ENCODE data around the gene ETV5. TPM values are rescaled to one million over a fixed set of nuclear protein-coding genes. Genes with fewer than 3 reads are reported as not detected.
A peak's percentile ranks its signal among the peaks of the same experiment; 100 is the strongest.

ETV5 gene
- total and polyA plus RNA-seq, 2 donors (not counting 1 experiment from before 2014, with no cell fraction given): 0.12 to 0.74 TPM

GRCh38 chr3:186108106-186108940, 566 bp downstream of the ETV5 start:
- CTCF ChIA-PET: interaction anchor here (1.0 kb wide), 1 partner anchor 432 kb away, joined by 4 read pairs; no protein-coding TSS in a partner anchor
- H3K4me3 ChIP-seq (ENCODE audit: control extremely low read depth in 1 of 5, extremely low read depth in 1 of 5, insufficient read depth in 1 of 5, low read depth in 2 of 5, low read length in 4 of 5): peak overlapping the region; percentile 15 to 73 (median 63)
- H3K27ac Mint-ChIP-seq: peak overlapping the region; percentile 71
- peaks cover 38% of the 10 kb centered on the region for H3K4me1 Mint-ChIP-seq
- no peak overlapping the region for H3K27ac ChIP-seq (ENCODE audit: low read length in 2 of 2)
- POLR2A ChIA-PET: interaction anchor here (0.7 to 1.5 kb wide), 4 partner anchors 165 to 675 kb away, joined by 4 to 7 read pairs (median 4); partner anchors contain the start of genes EIF4A2 and TBCCD1
- no peak for TF ChIP-seq CTCF (IDR thresholded peaks at IDR 0.05)
- no peak for TF ChIP-seq EZH2 (IDR thresholded peaks at IDR 0.05; ENCODE audit: borderline replicate concordance, insufficient read depth, low read depth, low read length, poor library complexity, severe bottlenecking)
- no peaks in the 10 kb centered on the region for H3K9me3 Mint-ChIP-seq (ENCODE audit: insufficient read depth)
- H3K36me3 ChIP-seq (replicated peaks in 1 of 2; ENCODE audit: control extremely low read depth in 1 of 2, control insufficient read depth in 1 of 2, extremely low read depth in 1 of 2, insufficient read depth in 2 of 2, low read length in 1 of 2): no peaks in the 10 kb centered on the region
- DNase-seq (peak; percentile 60), ATAC-seq (ENCODE audit: low read depth) (no peak)
- under 1% methylated on average over 67 of the region's 69 CpGs for WGBS (ENCODE audit: insufficient coverage)
- peak overlapping the region; percentile 70 for H3K9ac ChIP-seq (ENCODE audit: low read length)
- H3K27me3 ChIP-seq (replicated peaks in 1 of 4; ENCODE audit: control extremely low read depth in 1 of 4, control insufficient read depth in 3 of 4, insufficient read depth in 4 of 4, low read length in 3 of 4): peaks cover 2 to 70% (median 39%) of the 10 kb centered on the region in 4 experiments
- peaks cover 32 to 41% of the 10 kb centered on the region in 2 donors for H3K4me1 ChIP-seq (ENCODE audit: control insufficient read depth in 2 of 2, insufficient read depth in 2 of 2, low read length in 2 of 2)
- no peaks in the 10 kb centered on the region for H4K20me1 ChIP-seq (ENCODE audit: control insufficient read depth, insufficient read depth, low read length, poor library complexity, severe bottlenecking)
- peak overlapping the region; percentile 62 for H2AFZ ChIP-seq (ENCODE audit: insufficient read depth, low read depth, low read length, poor library complexity, severe bottlenecking)
- H3K4me2 ChIP-seq (replicated peaks; ENCODE audit: low read depth, low read length, poor library complexity, severe bottlenecking): peak overlapping the region; percentile 90
- intact Hi-C loops (cut with micrococcal nuclease): loop anchor here (2.0 to 10.0 kb wide), 4 partner anchors 146 to 716 kb away; partner anchors contain the start of genes DGKG and EIF4A2
- H3K4me3 Mint-ChIP-seq: peak overlapping the region; percentile 96
- no peaks in the 10 kb centered on the region for H3K79me2 ChIP-seq (ENCODE audit: control insufficient read depth, insufficient read depth, low read length)
- peaks cover 0 to 11% (median 0%) of the 10 kb centered on the region in 3 donors for H3K9me3 ChIP-seq (ENCODE audit: control extremely low read depth in 1 of 3, control insufficient read depth in 2 of 3, insufficient read depth in 1 of 3, low read length in 2 of 3)
- peaks cover 42% of the 10 kb centered on the region for H3K27me3 Mint-ChIP-seq
